IMR-90 (cell line): ENCODE results near the gene AUH. TPM values are rescaled to one million over a fixed set of nuclear protein-coding genes. Genes with fewer than 3 reads are reported as not detected.

ENCODE experiments used
- ATAC-seq: fragments of 200-7000 bp; cut with Tn5 transposase; 2 replicates; pipeline ENCODE4 v1.9.1; 2020; ENCODE audit warnings: low read depth, mild to moderate bottlenecking, moderate library complexity
- BruUV-seq: library from RNA; stranded (reverse); fragments of 400-500 nt; replicated peaks from 2 replicates; lab custom pipeline; 2021; lab: Mats Ljungman, UMichigan
- CTCF ChIA-PET: fragments of 300-600 bp; formaldehyde crosslinking; extraction: SDS; loops from one replicate; lab custom pipeline; 2021; ENCODE audit warnings: antibody characterized with exemption; lab: Yijun Ruan, JAX
- POLR2A ChIA-PET: fragments of 300-600 bp; sonication (Branson Sonifier 250); formaldehyde crosslinking; loops from one replicate; lab custom pipeline; 2022; ENCODE audit warnings: antibody characterized with exemption; ENCODE audit not compliant: unreplicated experiment; lab: Charles Lee
- DNase-seq: peaks from one replicate; pipeline ENCODE4 v3.0.0; 2013
- H2AFZ ChIP-seq: replicated peaks from 2 replicates; pipeline ENCODE3; 2013; ENCODE audit warnings: low read length, mild to moderate bottlenecking; ENCODE audit not compliant: poor library complexity
- H2AK5ac ChIP-seq: 2 replicates; pipeline ENCODE4 v1.6.1; 2013; ENCODE audit warnings: low read depth, low read length, inconsistent platforms
- H2AK9ac ChIP-seq: replicated peaks from 2 replicates; pipeline ENCODE3; 2013; ENCODE audit warnings: mild to moderate bottlenecking, low read depth, low read length, moderate library complexity; ENCODE audit not compliant: poor library complexity
- H2BK120ac ChIP-seq: 2 replicates; pipeline ENCODE4 v1.6.1; 2013; ENCODE audit warnings: low read depth, low read length, inconsistent platforms
- H2BK15ac ChIP-seq: 3 replicates; pipeline ENCODE4 v1.6.1; 2013; ENCODE audit warnings: low read depth, low read length, inconsistent platforms
- H2BK20ac ChIP-seq: 2 replicates; pipeline ENCODE4 v1.6.1; 2013; ENCODE audit warnings: low read depth, mild to moderate bottlenecking, inconsistent platforms, low read length, moderate library complexity
- H2BK5ac ChIP-seq: 2 replicates; pipeline ENCODE4 v1.6.1; 2013; ENCODE audit warnings: mild to moderate bottlenecking, low read depth, low read length, inconsistent platforms; ENCODE audit not compliant: poor library complexity, severe bottlenecking
- H3K14ac ChIP-seq: replicated peaks from 2 replicates; pipeline ENCODE4 v1.6.1; 2013; ENCODE audit warnings: low read depth, low read length, inconsistent platforms
- H3K18ac ChIP-seq: 2 replicates; pipeline ENCODE4 v1.6.1; 2013; ENCODE audit warnings: low read depth, low read length, control low read depth
- H3K23ac ChIP-seq: 2 replicates; pipeline ENCODE4 v1.6.1; 2013; ENCODE audit warnings: low read depth, low read length, inconsistent platforms
- H3K27ac ChIP-seq: 2 replicates; pipeline ENCODE4 v1.5.1; 2013; ENCODE audit warnings: mild to moderate bottlenecking, control low read depth, low read length; ENCODE audit not compliant: insufficient read depth
- H3K27me3 ChIP-seq: 2 replicates; pipeline ENCODE4 v1.6.1; 2013; ENCODE audit warnings: low read length; ENCODE audit not compliant: control insufficient read depth, insufficient read depth
- H3K36me3 ChIP-seq: 2 replicates; pipeline ENCODE4 v1.6.1; 2013; ENCODE audit warnings: low read length, mixed read lengths; ENCODE audit not compliant: control insufficient read depth, insufficient read depth
- H3K4ac ChIP-seq: 2 replicates; pipeline ENCODE4 v1.6.1; 2013; ENCODE audit warnings: low read depth, low read length, inconsistent platforms
- H3K4me1 ChIP-seq: 2 replicates; pipeline ENCODE4 v1.6.1; 2013; ENCODE audit warnings: low read length, mixed read lengths; ENCODE audit not compliant: control insufficient read depth, insufficient read depth
- H3K4me2 ChIP-seq: 2 replicates; pipeline ENCODE4 v1.6.1; 2013; ENCODE audit warnings: low read depth, mild to moderate bottlenecking, control low read depth, low read length, moderate library complexity
- H3K4me3 ChIP-seq: 2 replicates; pipeline ENCODE4 v1.5.1; 2013; ENCODE audit warnings: low read depth, mild to moderate bottlenecking, control low read depth, low read length, moderate library complexity; ENCODE audit not compliant: insufficient read depth
- H3K56ac ChIP-seq: 2 replicates; pipeline ENCODE4 v1.6.1; 2013; ENCODE audit warnings: low read length, inconsistent platforms; ENCODE audit not compliant: insufficient read depth; ENCODE audit errors: extremely low read depth
- H3K79me1 ChIP-seq, 2 experiments: 2 replicates each; pipeline ENCODE4 v1.6.1; 2013; ENCODE audit warnings: low read length in 2 of 2, inconsistent platforms in 1 of 2, low read depth in 1 of 2
- H3K9ac ChIP-seq: 2 replicates; pipeline ENCODE4 v1.6.1; 2013; ENCODE audit warnings: low read depth, low read length, control low read depth
- H3K9me1 ChIP-seq: 2 replicates; pipeline ENCODE4 v1.6.1; 2013; ENCODE audit warnings: low read length, inconsistent platforms; ENCODE audit not compliant: insufficient read depth
- H3K9me3 ChIP-seq: 2 replicates; pipeline ENCODE4 v1.6.1; 2013; ENCODE audit warnings: low read length; ENCODE audit not compliant: control insufficient read depth, insufficient read depth
- H4K20me1 ChIP-seq: 2 replicates; pipeline ENCODE4 v1.6.1; 2013; ENCODE audit warnings: low read length, inconsistent platforms; ENCODE audit not compliant: insufficient read depth
- H4K5ac ChIP-seq: 2 replicates; pipeline ENCODE4 v1.6.1; 2013; ENCODE audit warnings: mild to moderate bottlenecking, low read depth, low read length, control low read depth
- H4K8ac ChIP-seq, 2 experiments: 2 replicates each; pipeline ENCODE4 v1.6.1; 2013; ENCODE audit warnings: low read depth in 2 of 2, low read length in 2 of 2, control low read depth in 1 of 2, inconsistent platforms in 1 of 2
- H4K91ac ChIP-seq: 2 replicates; pipeline ENCODE4 v1.6.1; 2013; ENCODE audit warnings: low read depth, low read length, inconsistent platforms; ENCODE audit not compliant: insufficient read depth
- CEBPB ChIP-seq: IDR thresholded peaks from 2 replicates; pipeline ENCODE4 v1.6.1; 2012; ENCODE audit warnings: low read depth, low read length, improper control_type of control experiment
- MAFK ChIP-seq: IDR thresholded peaks from 2 replicates; pipeline ENCODE4 v1.6.1; 2012; ENCODE audit warnings: low read depth, low read length, improper control_type of control experiment
- MXI1 ChIP-seq: IDR thresholded peaks from 2 replicates; pipeline ENCODE4 v1.6.1; 2012; ENCODE audit warnings: low read depth, mild to moderate bottlenecking, low read length, moderate library complexity, borderline replicate concordance
- NFE2L2 ChIP-seq: fragments of 150-350 bp; IDR thresholded peaks from 2 replicates; pipeline ENCODE4 v1.6.1; 2016; ENCODE audit warnings: low read depth, mild to moderate bottlenecking, low read length
- POLR2A ChIP-seq: IDR thresholded peaks from 2 replicates; pipeline ENCODE4 v1.6.1; 2012; ENCODE audit warnings: mild to moderate bottlenecking, low read depth, low read length
- RAD21 ChIP-seq: IDR thresholded peaks from 2 replicates; pipeline ENCODE4 v1.6.1; 2012; ENCODE audit warnings: low read length, improper control_type of control experiment
- USF2 ChIP-seq: fragments of 150-350 bp; IDR thresholded peaks from 2 replicates; pipeline ENCODE4 v1.6.1; 2017; ENCODE audit warnings: mild to moderate bottlenecking, antibody characterized with exemption, low read length, low read depth
- WGBS, 2 experiments: methylation state at CpG; one replicate each; pipeline versions ENCODE4 v1.1.5 to v1.1.7; 2013; ENCODE audit warnings: missing lambda C conversion rate in 2 of 2; ENCODE audit not compliant: insufficient read length in 1 of 2; ENCODE audit errors: extremely low coverage in 2 of 2; 5-methylcytosine and 5-hydroxymethylcytosine counted together
- dilution Hi-C: fragments of 300-500 bp; cut with HindIII; formaldehyde crosslinking; loops from one replicate; pipeline ENCODE4 v1.14.3; 2018; ENCODE audit warnings: low sequenced_read_pairs; ENCODE audit not compliant: unreplicated experiment
- in situ Hi-C: fragments of 300-500 bp; cut with MboI; formaldehyde crosslinking; loops from 3 replicates; pipeline ENCODE4 v1.14.3; 2019; ENCODE audit warnings: low sequenced_read_pairs, inconsistent platforms, mixed read lengths
- intact Hi-C: fragments of 100-400 bp; cut with micrococcal nuclease; formaldehyde crosslinking; loops from 2 replicates; pipeline ENCODE4 v1.10.0; 2022
- polyA plus RNA-seq, 3 experiments: library from polyadenylated mRNA; depleted of rRNA; stranded (reverse); fragments of >200 nt; gene quantifications; 2 replicates each; pipeline ENCODE4 v1.2.3, GENCODE V29; 2012; ENCODE audit warnings: low replicate concordance in 1 of 3
- total RNA-seq: library from RNA; depleted of rRNA; stranded (reverse); fragments of >200 nt; gene quantifications from 2 replicates; pipeline ENCODE4 v1.2.3, GENCODE V29; 2012

AUH gene
- total and polyA plus RNA-seq, 2 of the 4 experiments (the other 2 are of a cell fraction) = 5.9 to 8.1 TPM

- H3K9me1 ChIP-seq = peaks cover 14% of the 10 kb centered on the region; the same call in 1 of the 2 replicates
- no peak overlapping the region for H2AFZ ChIP-seq
- H2BK20ac ChIP-seq = no peak overlapping the region
- no peak overlapping the region for H3K27ac ChIP-seq
- intact Hi-C loops (no loop called here), in situ Hi-C loops (no loop called here), dilution Hi-C loops (no loop called here)
- H3K4me2 ChIP-seq = no peak overlapping the region
- no peak overlapping the region for H2BK120ac ChIP-seq
- no peak overlapping the region for H3K18ac ChIP-seq
- ChIA-PET CTCF (no interaction called here), POLR2A (no interaction called here)
- no peak overlapping the region for H3K14ac ChIP-seq
- no peak overlapping the region for H3K23ac ChIP-seq
- H3K9ac ChIP-seq = no peak overlapping the region
- peaks cover 15 to 30% of the 10 kb centered on the region in 2 experiments for H3K79me1 ChIP-seq
- no peak overlapping the region for H2AK5ac ChIP-seq
- H2BK15ac ChIP-seq = no peak overlapping the region
- 0 out of 2 replicates have a peak, but pooled peaks cover 1% of the 10 kb centered on the region for H3K36me3 ChIP-seq
- no peak overlapping the region for H2BK5ac ChIP-seq
- no peaks in the 10 kb centered on the region for H3K27me3 ChIP-seq
- no peaks in the 10 kb centered on the region for H3K9me3 ChIP-seq
- no peak overlapping the region for H2AK9ac ChIP-seq
- DNase-seq (no peak), ATAC-seq (no peak)
- H3K4ac ChIP-seq = no peak overlapping the region
- H4K20me1 ChIP-seq = no peaks in the 10 kb centered on the region
- no peak overlapping the region for H3K56ac ChIP-seq
- no peak for TF ChIP-seq CEBPB
- TF ChIP-seq POLR2A = no peak
- no peak for TF ChIP-seq MAFK
- no peak for TF ChIP-seq RAD21
- TF ChIP-seq MXI1 = no peak
- TF ChIP-seq NFE2L2 = no peak
- no peak for TF ChIP-seq USF2
- no peak overlapping the region for H3K4me3 ChIP-seq
- WGBS, 2 experiments = 92% methylated on average over 2 of the region's 7 CpGs; no CpG with 5 or more reads in 1 of the 2 experiments
- peaks cover 6% of the 10 kb centered on the region for H3K4me1 ChIP-seq
- H4K91ac ChIP-seq = no peak overlapping the region
- BruUV-seq = no TSS peak
- no peak overlapping the region for H4K8ac ChIP-seq
- no peak overlapping the region for H4K5ac ChIP-seq
Observed at GRCh38 chr9:91364005-91364404, 2.3 kb upstream of the AUH start.
